GM12891 (cell line): ENCODE measurements around the gene PSMB10.

ENCODE experiments used
- DNase-seq: peaks from one replicate; pipeline ENCODE4 v3.0.0; 2011; ENCODE audit warnings: low spot score; ENCODE audit not compliant: insufficient read length
- FAIRE-seq: peaks from 2 replicates; lab custom pipeline; 2011; peaks lifted over from hg19 to GRCh38; lab: Jason Lieb, UNC
- PAX5 ChIP-seq: IDR thresholded peaks from 2 replicates; pipeline ENCODE4 v1.6.1; 2011; ENCODE audit warnings: low read length, moderate library complexity, mild to moderate bottlenecking; ENCODE audit not compliant: insufficient read depth, severe bottlenecking
- POLR2A ChIP-seq: IDR thresholded peaks from 2 replicates; pipeline ENCODE4 v1.6.1; 2011; ENCODE audit warnings: low read depth, low read length, control low read depth
- POLR2AphosphoS5 ChIP-seq: IDR thresholded peaks from 2 replicates; pipeline ENCODE4 v1.6.1; 2011; ENCODE audit warnings: low read depth, low read length, control low read depth
- POU2F2 ChIP-seq: IDR thresholded peaks from 2 replicates; pipeline ENCODE4 v1.6.1; 2011; ENCODE audit warnings: low read depth, mild to moderate bottlenecking, control low read depth, low read length, moderate library complexity
- SPI1 ChIP-seq: IDR thresholded peaks from 2 replicates; pipeline ENCODE4 v1.6.1; 2011; ENCODE audit warnings: low read depth, low read length, control low read depth
- TAF1 ChIP-seq: IDR thresholded peaks from 2 replicates; pipeline ENCODE4 v1.6.1; 2011; ENCODE audit warnings: low read depth, low read length, control low read depth

The PSMB10 gene

GRCh38 chr16:67971111-67971510, 34.5 kb upstream of the PSMB10 start:
- DNase-seq (no peak), FAIRE-seq (no peak)
- TF ChIP-seq PAX5 (no peak), SPI1 (no peak), POLR2A (no peak), POLR2AphosphoS5 (no peak), TAF1 (no peak), POU2F2 (no peak)

GRCh38 chr16:67969254-67970039, 32.8 kb upstream of the PSMB10 start:
- DNase-seq (peak; percentile 50), FAIRE-seq (no peak)
- no peak for TF ChIP-seq POU2F2
- no peak for TF ChIP-seq PAX5
- no peak for TF ChIP-seq POLR2A
- no peak for TF ChIP-seq SPI1
- no peak for TF ChIP-seq TAF1
- no peak for TF ChIP-seq POLR2AphosphoS5

GRCh38 chr16:67968400-67969253, 32.0 kb upstream of the PSMB10 start, which contains the start of gene SLC12A4:
SLC12A4 (minus strand) TSS chr16:67968637; CDS start chr16:67968553, 84 bp downstream.
- FAIRE-seq = peak; percentile 84
- DNase-seq = peak; percentile 98
- TF ChIP-seq POLR2A (0 out of 2 replicates have a peak, but pooled peaks have one; percentile 48), TAF1 (no peak), POLR2AphosphoS5 (no peak), PAX5 (peak; percentile 32), POU2F2 (no peak), SPI1 (peak; percentile 53; the same call in 1 of the 2 replicates)

DNA sequence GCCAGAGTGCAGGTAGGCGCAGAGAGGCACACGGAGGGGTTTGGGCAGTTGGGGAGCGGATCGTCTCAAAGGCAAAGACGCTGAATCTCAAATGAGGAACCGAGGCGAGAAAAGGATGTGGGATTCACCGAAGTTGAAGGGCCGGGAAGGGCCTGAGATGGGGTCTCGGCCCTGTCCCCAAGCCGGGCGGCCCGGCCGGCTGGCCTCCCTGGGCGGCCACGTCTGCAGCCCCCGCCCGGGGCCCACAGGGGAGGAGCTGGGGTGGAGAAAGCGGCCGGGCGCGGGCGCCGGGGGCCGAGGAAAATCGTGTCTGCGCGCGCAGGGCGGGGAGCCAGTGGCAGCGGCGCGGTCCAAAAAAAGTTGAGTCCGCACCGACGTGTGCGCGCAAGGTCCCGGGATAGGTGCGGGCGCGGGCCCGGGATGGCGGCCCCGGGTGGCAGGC, 31.3 kb upstream of the PSMB10 start:
- TF ChIP-seq POU2F2 = no peak
- TF ChIP-seq PAX5 = peak; percentile 10
- peak; percentile 71; the same call in 1 of the 2 replicates for TF ChIP-seq SPI1
- FAIRE-seq = no peak
- peak; percentile 60 for DNase-seq

DNA sequence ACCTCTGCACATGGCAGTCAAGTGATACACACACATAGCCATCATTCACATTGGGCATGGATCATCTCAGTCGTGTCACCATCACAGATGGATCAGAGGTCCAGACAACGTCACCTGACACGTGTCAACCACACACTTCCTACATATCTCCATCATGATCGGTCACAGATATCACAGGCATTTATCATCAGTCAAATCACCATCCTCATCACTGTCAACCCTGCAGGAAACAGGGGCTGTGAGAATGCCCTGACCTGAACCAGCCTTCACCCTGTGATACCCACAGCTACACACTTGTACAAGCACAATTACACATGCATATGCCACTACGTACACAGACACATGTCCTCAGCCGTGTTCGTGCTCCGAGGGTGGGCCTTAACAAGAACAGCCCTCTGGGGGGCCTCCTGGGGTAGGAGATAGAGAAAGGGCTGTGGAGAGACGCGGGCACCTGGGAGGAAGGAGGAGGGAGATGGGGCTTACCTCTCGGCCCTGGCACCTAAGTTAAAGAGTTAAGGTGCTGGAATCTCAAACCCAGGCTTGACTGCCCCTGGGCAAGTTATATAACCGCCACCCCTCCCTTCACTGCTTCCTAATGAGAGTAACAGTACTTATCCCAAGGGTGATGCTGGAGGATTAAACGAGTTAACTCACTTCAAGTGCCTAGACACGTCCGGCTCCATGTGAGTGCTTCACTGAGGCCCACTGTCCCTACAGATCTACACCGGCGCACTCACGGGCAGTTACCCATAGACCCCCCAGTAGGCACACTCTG, 30.7 kb upstream of the PSMB10 start:
- peak; percentile 91 for FAIRE-seq
- TF ChIP-seq PAX5 (no peak), POLR2AphosphoS5 (no peak), POU2F2 (no peak), POLR2A (no peak), SPI1 (no peak), TAF1 (no peak)
- DNase-seq = no peak

GRCh38 chr16:67966549-67967182, 30.0 kb upstream of the PSMB10 start:
- FAIRE-seq (no peak), DNase-seq (no peak)
- TF ChIP-seq POU2F2 (no peak), POLR2A (no peak), TAF1 (no peak), SPI1 (no peak), PAX5 (no peak), POLR2AphosphoS5 (no peak)

DNA sequence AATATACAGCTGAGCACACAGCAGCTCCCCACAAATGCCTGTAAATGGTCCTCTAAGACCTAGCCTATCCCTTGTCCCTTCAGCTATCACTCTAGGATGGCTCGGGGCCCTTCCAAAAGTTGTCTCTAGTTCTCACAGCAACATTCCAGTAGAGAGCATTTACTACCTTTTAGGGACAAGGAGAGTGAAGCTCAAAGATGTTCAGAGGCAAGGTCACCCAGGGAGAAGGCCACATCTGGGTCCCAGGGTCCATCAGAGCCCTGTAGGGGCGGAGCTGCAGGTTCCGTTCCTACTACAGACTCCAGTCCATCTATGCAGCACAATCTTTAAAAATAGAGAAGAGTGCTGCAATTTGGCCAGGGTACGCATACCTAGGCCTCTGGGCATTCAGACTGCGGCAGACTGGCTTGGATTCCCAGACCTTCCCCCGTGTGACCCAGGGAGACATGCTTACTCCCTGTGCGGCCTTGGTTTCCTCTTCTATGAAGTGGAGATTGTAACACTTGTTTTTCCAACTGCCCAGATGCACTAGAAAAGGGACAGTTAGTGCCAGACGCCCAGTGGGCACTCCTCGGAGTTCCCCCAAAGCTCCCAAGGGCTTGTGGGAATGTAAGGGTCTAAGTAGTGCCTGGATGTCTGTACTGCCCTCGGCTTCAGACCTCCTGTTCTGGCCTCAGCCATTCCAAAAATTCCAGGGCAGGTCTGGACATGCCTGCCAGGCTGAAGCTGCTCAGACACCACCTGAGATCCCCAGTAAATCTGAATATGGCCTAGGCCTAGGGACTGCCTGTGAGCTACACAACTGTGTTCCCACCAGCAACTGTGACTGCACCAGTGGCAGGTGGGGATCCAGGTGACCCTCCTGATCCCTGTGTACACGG, 29.3 kb upstream of the PSMB10 start:
- no peak for TF ChIP-seq POLR2AphosphoS5
- no peak for TF ChIP-seq POU2F2
- no peak for TF ChIP-seq TAF1
- no peak for TF ChIP-seq SPI1
- no peak for TF ChIP-seq POLR2A
- no peak for TF ChIP-seq PAX5
- no peak for FAIRE-seq

DNA sequence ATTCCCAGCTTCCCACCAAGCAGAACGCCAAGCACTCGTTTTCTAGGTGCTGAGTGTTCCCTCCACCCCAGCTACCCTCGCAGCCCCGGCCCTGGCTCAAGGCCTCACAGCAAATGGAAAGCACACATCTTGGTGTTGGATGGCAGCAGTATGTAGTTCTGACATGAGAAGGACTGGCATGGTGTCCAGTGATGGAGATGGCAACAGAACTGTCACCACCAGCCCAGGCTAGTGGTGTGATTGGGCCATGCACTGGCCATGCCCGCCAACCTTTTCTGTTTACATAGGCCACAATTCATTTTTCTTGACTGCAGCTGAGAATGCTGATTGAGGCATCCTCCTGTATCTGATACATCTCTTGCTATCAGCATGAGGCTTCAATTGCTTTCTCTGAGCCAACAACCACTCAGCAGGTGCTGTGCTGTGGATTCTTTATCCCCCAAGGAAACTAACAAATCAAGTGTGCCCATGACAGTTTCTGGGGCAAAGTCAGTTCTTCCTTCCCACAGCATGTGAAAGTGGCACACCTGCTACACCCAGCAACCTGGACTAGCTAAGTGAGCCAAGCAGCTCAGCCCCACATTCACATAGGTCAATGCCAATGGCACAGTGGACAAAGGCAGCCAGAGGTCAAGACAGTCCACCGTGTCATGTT, 28.0 kb upstream of the PSMB10 start:
- peak; percentile 35 for FAIRE-seq
- no peak for DNase-seq
- TF ChIP-seq POLR2AphosphoS5 (no peak), SPI1 (no peak), POU2F2 (no peak), PAX5 (no peak), POLR2A (no peak), TAF1 (no peak)

More for the DNA sequence above, 29.3 kb upstream of the PSMB10 start:
- DNase-seq = no peak
